Epidermal melanocyte (primary cell): ENCODE data around the gene PIK3C3.
A peak's percentile ranks its signal among the peaks of the same experiment; 100 is the strongest.
"Not testable (repeated sequence)": the region's sequence is repeated elsewhere in the genome, so short reads cannot be mapped to it uniquely, and the experiment has no call there.

Experiments used
- DNase-seq: peaks from one replicate; pipeline ENCODE4 v3.0.0; 2011; ENCODE audit warnings: low spot score; ENCODE audit not compliant: insufficient read length

PIK3C3 gene

GRCh38 chr18:42018831-42019230 lies 63.8 kb downstream of the PIK3C3 start:
- no peak for DNase-seq

GRCh38 chr18:42024131-42024530 lies 69.1 kb downstream of the PIK3C3 start:
- no peak for DNase-seq

- no peak for DNase-seq
Observed at GRCh38 chr18:42025491-42025890, 70.5 kb downstream of the PIK3C3 start.

GRCh38 chr18:42025974-42026625 lies 71.1 kb downstream of the PIK3C3 start:
- DNase-seq: no peak

GRCh38 chr18:42028247-42028832 lies 73.3 kb downstream of the PIK3C3 start:
- no peak for DNase-seq

GRCh38 chr18:42029092-42029491 lies 74.1 kb downstream of the PIK3C3 start:
- no peak for DNase-seq

- no peak for DNase-seq
Observed at GRCh38 chr18:42030586-42031182, 75.7 kb downstream of the PIK3C3 start.

- no peak for DNase-seq
Observed at GRCh38 chr18:42032447-42032846, 77.4 kb downstream of the PIK3C3 start.

GRCh38 chr18:42033137-42033810 lies 78.2 kb downstream of the PIK3C3 start:
- no peak for DNase-seq

GRCh38 chr18:42038936-42039335 lies 83.9 kb downstream of the PIK3C3 start:
- DNase-seq: peak; percentile 20

GRCh38 chr18:42039396-42039795 lies 84.4 kb downstream of the PIK3C3 start:
- no peak for DNase-seq

- no peak for DNase-seq
Observed at GRCh38 chr18:42041793-42042192, 86.8 kb downstream of the PIK3C3 start.

- DNase-seq: no peak
Observed at GRCh38 chr18:42045346-42045745, 90.3 kb downstream of the PIK3C3 start.

GRCh38 chr18:42047721-42048120 lies 92.7 kb downstream of the PIK3C3 start:
- no peak for DNase-seq

- no peak for DNase-seq
Observed at GRCh38 chr18:42048158-42048557, 93.1 kb downstream of the PIK3C3 start.

- DNase-seq: not testable (repeated sequence)
Observed at GRCh38 chr18:42049536-42049935, 94.5 kb downstream of the PIK3C3 start.

GRCh38 chr18:42051411-42051810 lies 96.4 kb downstream of the PIK3C3 start:
- DNase-seq: no peak

GRCh38 chr18:42052122-42052708 lies 97.2 kb downstream of the PIK3C3 start:
- DNase-seq: no peak

- DNase-seq: peak; percentile 23
Observed at GRCh38 chr18:42053188-42053781, 98.3 kb downstream of the PIK3C3 start.

- DNase-seq: no peak
Observed at GRCh38 chr18:42064109-42064508, 109.1 kb downstream of the PIK3C3 start.

- no peak for DNase-seq
Observed at GRCh38 chr18:42067518-42067917, 112.5 kb downstream of the PIK3C3 start.

GRCh38 chr18:42068030-42068429 lies 113.0 kb downstream of the PIK3C3 start:
- DNase-seq: no peak
